Calu3 (cell line): Measurements from ENCODE around the gene AIP. TPM values are rescaled to one million over a fixed set of nuclear protein-coding genes. Genes with fewer than 3 reads are reported as not detected.

Experiments used
- BruUV-seq: library from RNA; stranded (reverse); fragments of 400-500 nt; replicated peaks from 2 replicates; lab custom pipeline; 2021; lab: Mats Ljungman, UMichigan
- CTCF ChIA-PET: fragments of 300-600 bp; sonication (Branson Sonifier 250); formaldehyde crosslinking; loops from one replicate; lab custom pipeline; 2022; ENCODE audit warnings: antibody characterized with exemption; lab: Charles Lee
- DNase-seq: peaks from one replicate; pipeline ENCODE4 v3.0.0; 2022
- H3K27ac Mint-ChIP-seq: one replicate; pipeline ENCODE4 v1.8.0; 2022; ENCODE audit warnings: mixed read lengths; ENCODE audit not compliant: unreplicated experiment
- H3K27me3 Mint-ChIP-seq: one replicate; pipeline ENCODE4 v1.8.0; 2022; ENCODE audit warnings: mixed read lengths; ENCODE audit not compliant: unreplicated experiment
- H3K36me3 Mint-ChIP-seq: one replicate; pipeline ENCODE4 v1.8.0; 2022; ENCODE audit warnings: mild to moderate bottlenecking, moderate library complexity, mixed read lengths; ENCODE audit not compliant: insufficient read depth, unreplicated experiment
- H3K4me1 Mint-ChIP-seq: one replicate; pipeline ENCODE4 v1.8.0; 2022; ENCODE audit warnings: mild to moderate bottlenecking, low read depth, mixed read lengths; ENCODE audit not compliant: unreplicated experiment
- H3K4me3 Mint-ChIP-seq: one replicate; pipeline ENCODE4 v1.8.0; 2022; ENCODE audit warnings: mild to moderate bottlenecking, low read depth, moderate library complexity, mixed read lengths; ENCODE audit not compliant: unreplicated experiment
- H3K9me3 Mint-ChIP-seq: one replicate; pipeline ENCODE4 v1.8.0; 2022; ENCODE audit warnings: low read depth, mixed read lengths; ENCODE audit not compliant: unreplicated experiment
- CTCF ChIP-seq: fragments of 200-600 bp; IDR thresholded peaks from one replicate; pipeline ENCODE4 v1.8.0; 2022; ENCODE audit warnings: antibody characterized with exemption; ENCODE audit not compliant: unreplicated experiment
- intact Hi-C: fragments of 100-400 bp; cut with micrococcal nuclease; formaldehyde crosslinking; loops from one replicate; pipeline ENCODE4 v1.10.0; 2022; ENCODE audit not compliant: unreplicated experiment
- total RNA-seq: library from RNA; stranded (reverse); gene quantifications from 2 replicates; pipeline ENCODE4 v1.2.3, GENCODE V29; 2022

Gene AIP
- total RNA-seq, 1 experiment from 2014 or later: 44.0 TPM

- intact Hi-C loops: loop anchor here (10.0 kb wide), 2 partner anchors 79 to 149 kb away; partner anchors contain the start of genes POLD4 and RPS6KB2
- CTCF ChIA-PET: interaction anchor here (1.9 kb wide), 1 partner anchor 103 kb away, joined by 4 read pairs; the partner anchor contains the start of gene PPP1CA
- Mint-ChIP-seq H3K27ac (peak overlapping the region; percentile 88), H3K36me3 (peaks cover 73% of the 10 kb centered on the region), H3K27me3 (no peaks in the 10 kb centered on the region), H3K4me3 (peak overlapping the region; percentile 91), H3K9me3 (no peaks in the 10 kb centered on the region), H3K4me1 (peaks cover 24% of the 10 kb centered on the region)
- DNase-seq: peak; percentile 36
- TF ChIP-seq CTCF: no peak
- no TSS peak for BruUV-seq
These were observed 21.5 kb downstream of the AIP start for GRCh38 chr11:67504005-67504949.

- H3K27ac Mint-ChIP-seq: peak within 1 kb of the TSS; percentile 97
- peak within 1 kb of the TSS; percentile 91 for H3K4me3 Mint-ChIP-seq
- peaks cover 24% of the 10 kb centered on the region for H3K4me1 Mint-ChIP-seq
- no TSS peak for BruUV-seq
- peak; percentile 81 for DNase-seq
- no peaks in the 10 kb centered on the region for H3K27me3 Mint-ChIP-seq
- intact Hi-C loops: loop anchor here (10.0 kb wide), 2 partner anchors 80 to 150 kb away; partner anchors contain the start of genes POLD4 and RPS6KB2
- no peak for TF ChIP-seq CTCF
- CTCF ChIA-PET: interaction anchor here (0.9 to 1.9 kb wide), 4 partner anchors 22 to 151 kb away, joined by 3 to 4 read pairs (median 3); partner anchors contain the start of genes AIP, POLD4, PPP1CA and RAD9A
- H3K36me3 Mint-ChIP-seq: peaks cover 75% of the 10 kb centered on the region
- no peaks in the 10 kb centered on the region for H3K9me3 Mint-ChIP-seq
These were observed 22.2 kb downstream of the AIP start, which contains the start of gene PITPNM1 for GRCh38 chr11:67504950-67505581. Gene PITPNM1, minus strand, starts transcription at chr11:67505363. Its CDS starts 1,183 bp downstream, at chr11:67504180.

DNA sequence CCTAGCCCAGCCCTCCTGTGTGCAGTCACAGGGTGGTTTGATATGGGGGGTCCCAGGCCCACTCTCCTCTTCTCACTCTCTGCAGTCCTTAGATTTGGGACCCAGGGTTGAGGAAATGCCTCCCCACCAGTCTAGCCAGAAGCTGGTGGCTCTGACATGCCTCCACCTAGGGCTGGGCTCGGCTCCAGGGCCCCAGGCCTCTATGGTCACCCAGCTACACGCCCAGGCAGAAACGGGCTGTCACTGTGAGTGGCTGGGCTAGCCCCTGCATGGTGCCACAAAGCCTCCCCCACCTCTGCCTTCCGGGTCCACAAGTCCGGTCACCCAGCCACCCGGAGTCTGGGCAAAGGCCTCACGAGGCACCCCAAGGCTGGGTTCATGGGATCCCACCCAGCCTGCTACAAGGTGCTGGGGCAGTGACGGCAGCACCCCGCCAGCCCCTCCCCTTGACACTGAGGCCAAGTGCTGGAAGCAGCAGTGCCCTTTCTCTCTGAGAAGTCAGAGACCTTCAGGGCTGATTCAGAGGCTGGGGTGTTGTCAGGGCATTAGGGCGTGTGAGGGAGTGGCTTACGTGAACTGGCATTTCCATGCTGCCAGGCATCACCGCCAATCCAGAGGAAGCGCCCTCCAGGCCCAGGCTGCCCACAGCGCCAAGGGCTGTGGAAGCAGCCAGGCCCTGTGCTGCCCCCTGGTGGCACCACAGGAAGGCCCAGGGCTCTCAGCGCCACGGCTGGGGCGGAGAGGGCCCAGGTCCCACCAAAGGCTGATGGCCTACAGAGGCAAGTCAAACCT is 23.0 kb downstream of the AIP start:
- Mint-ChIP-seq H3K27me3 (peaks cover 5% of the 10 kb centered on the region), H3K9me3 (no peaks in the 10 kb centered on the region), H3K4me3 (peak overlapping the region; percentile 91), H3K4me1 (peaks cover 27% of the 10 kb centered on the region), H3K27ac (peak overlapping the region; percentile 97), H3K36me3 (peaks cover 68% of the 10 kb centered on the region)
- intact Hi-C loops: loop anchor here (2.0 to 10.0 kb wide), 3 partner anchors 77 to 151 kb away; partner anchors contain the start of genes GSTP1, POLD4 and RPS6KB2
- TF ChIP-seq CTCF: peak; percentile 92
- no TSS peak for BruUV-seq
- CTCF ChIA-PET: interaction anchor here (0.9 to 1.9 kb wide), 4 partner anchors 23 to 152 kb away, joined by 3 to 4 read pairs (median 3); partner anchors contain the start of genes AIP, POLD4, PPP1CA and RAD9A
- DNase-seq: peak; percentile 96
